ENCODE data around the gene SRPRB. TPM values are rescaled to one million over a fixed set of nuclear protein-coding genes. Genes with fewer than 3 reads are reported as not detected.

SRPRB gene
- polyA plus RNA-seq, 1 donor from 2014 or later: 46.9 TPM

- Histone ChIP-seq H3K9me3 (ENCODE audit: low read length) (peaks cover 9% of the 10 kb centered on the region), H3K27ac (ENCODE audit: low read length) (no peak overlapping the region), H3K9me2 (ENCODE audit: insufficient read depth, low read length) (no peaks in the 10 kb centered on the region), H3K27me3 (ENCODE audit: insufficient read depth, low read depth, low read length) (no peaks in the 10 kb centered on the region), H4K20me1 (ENCODE audit: insufficient read depth) (no peaks in the 10 kb centered on the region), H2AFZ (ENCODE audit: low read depth, low read length) (no peak overlapping the region), H3K79me2 (replicated peaks; ENCODE audit: insufficient read depth, low read length) (no peaks in the 10 kb centered on the region), H3K4me2 (ENCODE audit: low read length) (no peak overlapping the region), H3F3A (ENCODE audit: insufficient read depth, low read length, poor library complexity, severe bottlenecking) (no peaks in the 10 kb centered on the region), H3K9ac (ENCODE audit: low read length) (no peak overlapping the region), H3K4me3 (ENCODE audit: low read length) (no peak overlapping the region), H3K36me3 (ENCODE audit: insufficient read depth, low read length) (no peaks in the 10 kb centered on the region)
- no peak for TF ChIP-seq MXI1 (conservative IDR thresholded peaks at IDR 0.05; ENCODE audit: poor library complexity, severe bottlenecking)
- TF ChIP-seq EP300 (conservative IDR thresholded peaks at IDR 0.05; ENCODE audit: poor library complexity, severe bottlenecking): no peak
- TF ChIP-seq RAD21 (conservative IDR thresholded peaks at IDR 0.05): no peak
- no peak for TF ChIP-seq TAF1 (IDR thresholded peaks at IDR 0.05; ENCODE audit: low read depth)
- TF ChIP-seq POLR2AphosphoS5 (IDR thresholded peaks at IDR 0.05): no peak
- TF ChIP-seq CTCF (IDR thresholded peaks at IDR 0.05; ENCODE audit: poor library complexity, severe bottlenecking): no peak
- TF ChIP-seq REST (IDR thresholded peaks at IDR 0.05; ENCODE audit: borderline replicate concordance): no peak
- TF ChIP-seq SMC3 (conservative IDR thresholded peaks at IDR 0.05; ENCODE audit: poor library complexity): no peak
- no peak for TF ChIP-seq EZH2 (IDR thresholded peaks at IDR 0.05; ENCODE audit: borderline replicate concordance, insufficient read depth, low read length, poor library complexity, severe bottlenecking)
Observed at GRCh38 chr3:133788024-133788423, 17.6 kb upstream of the SRPRB start.

GRCh38 chr3:133792171-133792763, 13.3 kb upstream of the SRPRB start:
- H3K27ac ChIP-seq (ENCODE audit: low read length): no peak overlapping the region
- no peak overlapping the region for H3K4me3 ChIP-seq (ENCODE audit: low read length)
- TF ChIP-seq REST (IDR thresholded peaks at IDR 0.05; ENCODE audit: borderline replicate concordance): no peak
- no peak for TF ChIP-seq RAD21 (conservative IDR thresholded peaks at IDR 0.05)
- TF ChIP-seq SMC3 (conservative IDR thresholded peaks at IDR 0.05; ENCODE audit: poor library complexity): no peak
- TF ChIP-seq CTCF (IDR thresholded peaks at IDR 0.05; ENCODE audit: poor library complexity, severe bottlenecking): no peak
- TF ChIP-seq MXI1 (conservative IDR thresholded peaks at IDR 0.05; ENCODE audit: poor library complexity, severe bottlenecking): no peak
- no peak for TF ChIP-seq EP300 (conservative IDR thresholded peaks at IDR 0.05; ENCODE audit: poor library complexity, severe bottlenecking)

More at GRCh38 chr3:133792171-133792763, 13.3 kb upstream of the SRPRB start:
- Histone ChIP-seq H2AFZ (ENCODE audit: low read depth, low read length) (no peak overlapping the region), H3K36me3 (ENCODE audit: insufficient read depth, low read length) (no peaks in the 10 kb centered on the region), H3K9me2 (ENCODE audit: insufficient read depth, low read length) (no peaks in the 10 kb centered on the region), H3K27me3 (ENCODE audit: insufficient read depth, low read depth, low read length) (no peaks in the 10 kb centered on the region), H3K79me2 (replicated peaks; ENCODE audit: insufficient read depth, low read length) (no peaks in the 10 kb centered on the region), H4K20me1 (ENCODE audit: insufficient read depth) (no peaks in the 10 kb centered on the region), H3K9ac (ENCODE audit: low read length) (no peak overlapping the region), H3F3A (ENCODE audit: insufficient read depth, low read length, poor library complexity, severe bottlenecking) (no peaks in the 10 kb centered on the region), H3K9me3 (ENCODE audit: low read length) (peaks cover 9% of the 10 kb centered on the region), H3K4me2 (ENCODE audit: low read length) (no peak overlapping the region)

Measured in neural cell (in vitro differentiated cells).